NCI-H82 (cell line): ENCODE measurements around the gene MRPS6.
A peak's percentile ranks its signal among the peaks of the same experiment; 100 is the strongest.

Experiments
- DNase-seq: peaks from one replicate; lab custom pipeline; 2025; lab: John Stamatoyannopoulos, UW

Gene MRPS6

DNA sequence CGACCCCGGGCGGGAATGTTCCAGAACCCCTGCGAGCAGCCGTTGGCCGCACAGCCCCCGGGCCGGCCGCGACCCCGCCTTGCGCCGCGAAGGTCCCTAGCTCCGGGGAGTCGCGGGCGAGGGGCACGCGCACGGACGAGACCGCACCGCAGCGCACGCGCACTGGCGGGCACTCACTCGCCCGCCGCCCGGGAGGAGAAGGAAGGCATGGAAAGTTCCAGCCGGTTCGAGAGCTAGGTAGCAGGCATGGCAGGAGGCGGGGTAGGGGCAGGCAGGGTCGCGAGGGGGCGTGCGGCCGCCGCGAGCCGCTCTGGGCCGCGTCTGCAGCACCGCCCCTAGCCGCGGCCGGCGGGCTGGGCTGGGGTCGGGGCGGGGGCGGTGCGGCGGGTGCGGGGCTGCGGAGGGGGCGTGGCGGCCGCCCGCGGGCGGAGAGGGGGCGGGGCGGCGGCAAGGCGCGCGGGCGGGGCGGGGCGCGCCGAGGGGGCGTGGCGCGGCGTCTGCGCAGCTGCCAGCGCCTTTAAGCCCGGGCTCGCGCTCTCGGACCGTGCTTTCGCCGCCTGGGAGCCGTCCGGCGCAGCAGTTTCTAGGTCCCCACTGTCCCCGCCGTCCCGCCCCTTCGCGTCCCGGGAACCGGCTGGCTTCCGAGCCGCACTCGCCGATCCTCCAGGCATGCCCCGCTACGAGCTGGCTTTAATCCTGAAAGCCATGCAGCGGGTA, at the start of gene MRPS6, which contains the start of gene SLC5A3:
TSS of gene MRPS6 (plus strand) at position 547 of the 717 bp plus-strand sequence. CDS start at position 670, 123 bp downstream.
TSS of gene SLC5A3 (plus strand) at position 547 of the 717 bp plus-strand sequence. CDS start 21,621 bp downstream, outside the sequence.
- peak; percentile 92 for DNase-seq

DNA sequence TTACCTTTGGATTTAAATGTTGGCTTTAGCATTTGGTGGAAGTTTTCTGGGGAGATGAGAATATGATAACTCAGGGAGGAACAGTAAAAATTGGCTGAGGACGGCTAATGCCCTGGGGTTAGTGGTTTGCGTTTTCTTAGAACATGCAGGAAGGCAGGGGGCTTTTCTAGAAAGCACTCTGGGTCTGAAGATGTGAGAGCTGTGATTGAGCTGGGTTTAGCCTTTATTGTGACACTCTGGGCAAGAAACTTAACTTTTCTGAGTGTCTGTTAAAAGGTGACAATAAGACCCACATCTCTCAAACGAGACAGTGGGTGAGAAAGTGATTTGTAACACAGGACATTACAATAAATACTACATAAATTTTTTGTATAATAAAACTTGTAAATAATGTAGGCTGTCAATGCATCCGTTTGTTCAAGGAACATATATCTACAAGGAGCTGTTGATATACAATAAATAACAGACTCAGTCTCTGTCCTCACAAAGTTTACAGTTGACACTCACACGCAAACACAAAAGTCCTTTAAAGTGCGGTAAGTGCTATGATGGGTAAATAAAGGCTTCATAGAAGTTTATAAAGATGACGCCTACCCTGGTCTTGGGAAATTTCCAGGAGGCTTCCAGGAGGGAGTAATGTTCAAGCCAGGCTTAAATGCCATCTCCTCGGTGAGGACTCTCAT, 49.5 kb upstream of the MRPS6 start:
- no peak for DNase-seq

DNA sequence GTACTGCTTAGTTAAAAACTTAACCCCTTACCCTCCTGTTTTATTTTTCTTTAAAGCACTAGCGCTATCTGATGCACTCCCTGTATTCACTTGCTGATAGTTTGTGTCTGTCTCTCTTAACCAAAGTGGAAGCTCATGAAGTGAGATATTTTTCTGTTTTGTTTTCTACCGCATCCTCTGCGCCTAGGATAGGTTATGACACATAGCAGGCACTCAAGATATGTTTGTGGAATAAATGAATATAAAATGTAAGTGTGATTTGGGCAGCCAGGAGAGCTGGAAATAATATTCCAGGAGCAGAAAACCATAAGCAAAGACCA, 49.0 kb upstream of the MRPS6 start:
- DNase-seq: no peak

DNA sequence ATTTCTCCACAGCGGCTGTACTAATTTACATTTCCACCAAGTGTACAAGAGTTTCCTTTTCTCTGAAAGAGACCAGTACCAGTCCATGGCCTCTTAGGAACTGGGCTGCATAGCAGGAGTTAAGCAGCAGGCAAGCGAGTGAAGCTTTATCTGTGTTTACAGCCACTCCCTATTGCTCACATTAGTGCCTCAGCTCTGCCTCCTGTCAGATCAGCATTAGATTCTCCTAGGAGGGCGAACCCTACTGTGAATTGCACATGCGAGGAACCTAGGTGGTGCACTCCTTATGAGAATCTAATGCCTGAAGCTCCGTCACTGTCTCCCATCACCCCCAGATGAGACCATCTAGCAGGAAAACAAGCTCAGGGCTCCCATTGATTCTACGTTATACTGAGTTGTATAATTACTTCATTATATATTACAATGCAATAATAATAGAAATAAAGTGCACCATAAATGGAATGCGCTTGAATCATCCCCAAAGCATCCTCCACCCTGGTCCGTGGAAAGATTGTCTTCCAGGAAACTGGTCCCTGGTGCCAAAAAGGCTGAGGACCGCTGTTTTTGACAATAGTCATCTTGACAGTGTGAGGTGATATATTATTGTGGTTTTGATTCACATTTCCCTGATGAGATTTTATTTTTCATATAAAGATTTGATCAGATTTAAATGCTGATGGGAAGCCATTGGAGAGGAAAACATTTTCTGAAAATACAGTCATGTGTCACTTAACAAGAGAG, 45.5 kb upstream of the MRPS6 start:
- DNase-seq: no peak

DNA sequence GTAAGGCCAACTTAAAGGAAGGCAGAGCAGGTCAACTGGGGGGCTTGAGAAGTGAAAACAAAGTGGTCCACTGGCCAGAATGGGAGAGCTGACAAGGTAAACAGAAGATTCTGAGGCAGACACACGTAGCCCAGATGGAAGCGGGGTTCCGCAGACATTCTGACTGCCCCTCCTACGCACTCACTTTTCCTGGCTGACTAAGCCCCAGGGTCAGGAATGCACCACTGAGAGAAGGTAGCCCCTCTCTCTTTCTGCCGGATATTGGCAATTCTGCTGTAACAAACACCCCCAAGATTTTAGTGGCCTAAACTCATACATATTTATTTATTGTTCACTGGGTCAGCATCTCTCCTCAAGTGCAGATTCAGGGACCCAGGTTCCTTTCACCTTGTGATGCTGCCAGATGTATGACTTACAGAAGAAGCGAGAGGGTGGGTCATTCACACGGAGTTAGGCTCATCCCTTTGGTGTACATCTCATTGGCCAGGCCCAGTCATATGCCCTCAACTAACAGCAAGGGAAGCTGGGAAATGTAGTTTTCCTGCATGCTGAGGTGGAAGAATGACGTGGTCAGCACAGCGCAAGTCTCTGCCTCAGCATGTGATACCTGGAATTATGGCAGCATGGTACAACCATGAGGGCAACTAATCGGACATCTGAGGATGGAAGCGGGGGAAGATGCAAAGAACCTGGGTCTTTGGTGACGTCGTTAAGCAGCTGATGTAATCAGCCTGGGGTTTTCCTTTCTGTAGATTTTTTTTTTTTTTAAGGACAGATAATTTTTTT, 43.4 kb upstream of the MRPS6 start:
- DNase-seq: peak; percentile 84

DNA sequence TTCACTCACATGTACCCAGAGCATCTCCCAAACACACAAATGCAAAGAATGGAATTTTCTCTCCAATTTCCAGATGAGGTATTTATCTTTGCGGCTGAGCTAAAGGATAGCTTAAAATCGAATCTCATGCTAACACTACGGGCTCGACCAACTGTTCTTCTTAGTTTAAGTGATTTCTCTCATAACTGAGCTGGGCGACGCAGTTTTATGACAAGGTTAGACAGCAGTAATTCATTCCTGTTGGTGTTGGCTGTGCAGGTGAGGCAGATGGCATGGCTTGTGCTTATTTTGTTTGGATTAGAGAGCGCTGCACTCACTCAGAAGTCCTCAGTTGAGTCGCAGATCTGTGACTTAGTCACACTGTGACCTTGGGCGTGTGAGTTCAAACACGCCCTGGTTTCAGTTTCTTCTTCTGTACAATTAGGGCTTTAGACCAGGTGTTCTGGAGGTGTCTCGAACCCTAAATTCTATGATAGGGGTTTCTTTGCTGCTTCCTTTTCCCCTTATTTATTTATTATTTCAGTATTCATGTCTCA, 41.5 kb upstream of the MRPS6 start:
- peak; percentile 14 for DNase-seq

DNA sequence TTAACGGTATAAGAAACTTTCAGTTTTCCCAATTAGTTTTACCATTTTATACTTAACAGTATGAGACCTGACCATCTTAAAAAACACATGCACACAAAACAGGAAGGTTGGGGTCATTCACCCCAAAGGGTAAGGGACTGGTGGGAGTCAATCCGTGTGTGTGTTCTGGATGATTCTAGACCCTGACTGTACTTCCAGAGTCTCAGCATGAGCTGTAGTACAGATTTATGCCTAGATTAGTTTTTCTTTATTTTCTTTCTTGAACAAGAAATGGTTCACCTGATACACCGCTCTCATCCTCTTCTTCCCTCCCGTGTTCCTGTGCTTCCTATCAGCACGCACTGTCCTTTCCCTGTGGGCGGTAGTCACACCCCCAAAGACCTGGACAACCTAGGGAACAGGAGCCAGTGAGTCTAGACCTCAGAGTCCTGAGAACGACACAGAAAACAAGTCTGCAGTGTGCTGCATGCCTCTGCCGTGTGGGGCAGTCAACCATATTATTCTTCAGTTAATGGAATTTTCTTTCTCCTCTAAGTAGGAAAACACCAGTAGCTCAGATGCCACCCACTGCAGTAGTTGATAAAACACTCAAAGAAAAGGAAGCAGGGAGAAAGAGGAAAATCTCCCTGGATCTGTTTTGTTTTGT, 38.9 kb upstream of the MRPS6 start:
- DNase-seq: peak; percentile 5

- no peak for DNase-seq
These were observed 37.6 kb upstream of the MRPS6 start for GRCh38 chr21:34035619-34036354.

- no peak for DNase-seq
These were observed 36.2 kb upstream of the MRPS6 start for GRCh38 chr21:34037009-34037795.

DNA sequence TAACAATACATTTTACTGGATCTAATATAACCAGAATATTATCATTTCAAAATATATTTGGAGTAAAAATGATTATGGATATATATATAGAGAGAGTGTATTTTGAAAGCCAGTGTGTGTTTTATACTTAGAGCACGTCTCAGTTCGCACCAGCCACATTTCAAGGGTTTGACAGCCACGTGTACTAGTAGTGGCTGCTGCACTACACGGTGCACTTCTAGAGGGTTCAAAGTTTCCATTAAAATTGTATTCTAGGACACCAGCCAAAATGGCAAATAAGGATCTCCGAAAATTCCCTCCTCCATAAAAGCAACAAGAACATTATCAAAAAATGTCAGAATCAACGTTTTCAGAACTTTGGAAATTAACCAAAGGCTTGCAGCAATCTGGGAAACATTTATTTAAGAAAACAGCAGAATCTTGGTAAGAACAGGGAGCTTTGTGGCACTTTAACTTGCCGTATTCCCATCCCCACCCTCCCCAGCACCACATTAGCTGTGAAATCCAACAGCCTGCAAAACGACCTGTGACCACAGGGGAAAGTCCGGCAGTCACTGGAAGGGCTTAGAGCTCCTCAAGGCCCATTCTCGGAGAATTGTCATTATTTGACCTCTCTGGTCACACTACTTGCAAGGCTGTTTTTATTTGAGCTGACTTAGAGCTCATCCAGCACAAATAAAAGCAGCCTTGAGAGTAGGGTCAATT, 33.5 kb upstream of the MRPS6 start:
- peak; percentile 19 for DNase-seq

DNA sequence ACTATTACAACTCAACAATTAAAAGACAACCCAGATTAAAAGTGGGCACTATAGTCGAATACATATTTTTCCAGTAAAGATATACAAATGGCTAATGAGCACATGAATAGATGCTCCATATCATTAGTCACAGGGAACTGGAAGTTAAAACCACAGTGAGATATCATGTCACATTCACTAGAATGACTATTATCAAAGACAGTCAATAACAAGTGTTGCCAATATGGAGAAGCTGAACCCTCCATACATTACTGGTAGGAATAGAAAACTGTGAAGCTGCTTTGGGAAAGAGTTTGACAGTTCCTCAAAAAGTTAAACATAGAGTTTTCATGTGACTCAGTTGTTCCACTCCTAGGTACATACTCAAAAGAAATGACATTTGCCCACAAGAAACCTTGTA, 30.6 kb upstream of the MRPS6 start:
- no peak for DNase-seq

GRCh38 chr21:34043333-34043732, 30.0 kb upstream of the MRPS6 start:
- no peak for DNase-seq

- DNase-seq: no peak
These were observed 26.5 kb upstream of the MRPS6 start for GRCh38 chr21:34046917-34047316.

DNA sequence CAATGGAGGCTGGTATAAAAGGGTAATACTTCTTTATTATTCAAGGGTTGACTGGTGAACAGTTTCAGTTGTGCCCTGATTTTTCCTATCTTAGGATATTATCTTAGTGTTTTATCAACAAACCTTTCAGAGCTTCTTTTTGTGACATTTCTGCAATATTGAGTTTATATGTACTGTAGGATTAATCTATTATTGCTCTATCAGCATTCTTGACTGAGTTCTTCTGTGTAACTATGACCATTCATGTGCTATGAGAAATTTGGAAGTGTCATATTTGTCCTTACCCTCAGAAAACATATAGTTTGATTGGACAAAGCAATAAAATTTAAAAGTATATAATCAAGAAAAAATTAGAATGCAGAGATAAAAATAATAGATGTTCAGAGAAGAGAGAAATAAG, 25.5 kb upstream of the MRPS6 start:
- no peak for DNase-seq

DNA sequence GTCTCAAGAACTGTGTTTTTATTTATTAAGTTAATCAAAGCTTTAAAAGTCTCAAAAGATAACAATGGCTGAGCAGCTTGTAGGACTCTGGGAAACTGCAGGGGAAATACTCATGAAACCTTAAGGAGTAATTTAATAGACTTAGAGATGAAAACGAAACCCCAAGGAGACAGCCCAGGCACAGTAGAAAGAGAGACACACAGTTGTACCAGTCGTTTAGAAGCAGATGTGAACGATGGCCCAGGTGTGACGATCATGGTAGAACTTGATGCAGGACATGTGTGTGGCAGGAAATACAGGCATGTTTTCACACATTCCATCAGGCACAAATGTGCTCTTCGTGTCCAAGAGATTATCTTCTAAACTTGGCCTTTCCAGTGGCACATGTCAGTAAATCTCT, 21.2 kb upstream of the MRPS6 start:
- no peak for DNase-seq

GRCh38 chr21:34054259-34054658, 19.1 kb upstream of the MRPS6 start:
- DNase-seq: no peak

DNA sequence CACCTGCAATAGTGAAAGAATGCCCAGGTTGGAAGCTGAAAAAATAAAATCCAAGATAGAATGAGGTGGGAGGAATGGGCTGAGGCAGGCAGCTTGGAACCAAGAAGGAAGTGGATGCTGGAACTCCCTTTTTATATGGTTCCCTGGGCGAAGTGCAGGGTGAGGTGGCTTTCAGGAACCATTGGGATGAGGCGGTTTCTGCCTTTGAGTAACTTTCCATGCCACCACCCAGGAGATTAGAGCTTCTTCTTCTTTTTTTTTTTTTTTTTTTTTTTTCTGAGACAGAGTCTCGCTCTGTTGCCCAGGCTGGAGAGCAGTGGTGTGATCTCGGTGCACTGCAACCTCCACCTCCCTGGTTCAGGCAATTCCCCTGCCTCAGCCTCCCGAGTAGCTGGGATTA, 17.8 kb upstream of the MRPS6 start:
- no peak for DNase-seq

- DNase-seq: peak; percentile 47
These were observed 11.4 kb upstream of the MRPS6 start for GRCh38 chr21:34061983-34062382.

DNA sequence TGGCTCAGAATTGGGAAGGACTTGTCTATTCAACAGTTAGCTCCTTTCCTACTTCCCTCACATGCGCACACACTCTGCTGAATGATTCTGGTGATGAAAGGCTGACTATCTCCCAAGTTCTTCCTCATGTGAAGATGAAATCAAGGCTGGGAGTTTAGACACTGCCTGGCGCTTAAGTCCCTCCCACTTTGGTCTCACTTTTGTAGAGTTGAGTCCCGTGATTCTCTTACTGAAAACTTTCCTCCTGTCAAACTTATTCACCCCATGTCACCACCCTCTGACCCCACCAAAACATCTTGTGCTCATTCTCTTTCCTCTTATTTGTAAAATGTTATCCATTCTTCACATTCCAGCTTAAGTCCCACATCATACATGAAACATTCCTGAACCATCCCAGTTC, 8.4 kb upstream of the MRPS6 start:
- no peak for DNase-seq
